ENCODE results near the gene MAD1L1.

The MAD1L1 gene

DNA sequence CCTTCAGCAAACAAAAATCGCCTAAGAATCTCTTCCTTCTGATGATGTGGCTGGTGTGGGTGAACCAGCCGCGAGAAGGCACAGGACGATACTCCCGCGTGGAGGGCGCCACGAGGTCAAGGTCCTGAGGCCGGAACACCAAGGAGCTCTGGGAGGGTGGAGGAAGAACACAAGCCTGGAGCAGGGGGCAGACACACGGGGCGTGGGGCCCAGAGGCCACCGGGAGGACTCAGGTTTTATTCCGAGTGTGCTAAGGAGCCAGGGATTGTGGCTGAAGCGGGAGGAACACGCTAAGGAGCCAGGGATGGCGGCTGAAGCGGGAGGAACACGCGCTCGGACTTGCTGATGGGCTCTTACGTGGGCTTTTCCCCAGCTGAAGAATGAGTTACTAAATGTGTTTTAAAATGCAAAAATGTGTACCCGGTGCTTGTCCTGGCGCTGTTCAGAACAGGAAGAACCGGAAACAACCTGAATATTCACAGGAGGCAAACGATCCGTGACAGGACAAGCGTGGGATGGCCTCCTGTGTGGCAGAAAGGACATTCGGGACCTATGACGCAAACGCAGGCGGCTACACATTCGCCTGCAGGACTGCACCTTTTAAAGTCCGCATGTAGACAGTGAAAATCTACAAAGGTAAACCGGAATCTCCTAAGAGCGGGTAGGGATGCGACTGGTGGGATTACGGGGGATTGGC is 64.0 kb downstream of the MAD1L1 start:
- TF ChIP-seq, protein P1, sequence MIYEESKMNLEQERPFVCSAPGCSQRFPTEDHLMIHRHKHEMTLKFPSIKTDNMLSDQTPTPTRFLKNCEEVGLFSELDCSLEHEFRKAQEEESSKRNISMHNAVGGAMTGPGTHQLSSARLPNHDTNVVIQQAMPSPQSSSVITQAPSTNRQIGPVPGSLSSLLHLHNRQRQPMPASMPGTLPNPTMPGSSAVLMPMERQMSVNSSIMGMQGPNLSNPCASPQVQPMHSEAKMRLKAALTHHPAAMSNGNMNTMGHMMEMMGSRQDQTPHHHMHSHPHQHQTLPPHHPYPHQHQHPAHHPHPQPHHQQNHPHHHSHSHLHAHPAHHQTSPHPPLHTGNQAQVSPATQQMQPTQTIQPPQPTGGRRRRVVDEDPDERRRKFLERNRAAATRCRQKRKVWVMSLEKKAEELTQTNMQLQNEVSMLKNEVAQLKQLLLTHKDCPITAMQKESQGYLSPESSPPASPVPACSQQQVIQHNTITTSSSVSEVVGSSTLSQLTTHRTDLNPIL (CRISPR knock-in tag; IDR thresholded peaks at IDR 0.05; ENCODE audit: low read depth), result no peak
- no peak for TF ChIP-seq TCF4 (CRISPR knock-in tag; IDR thresholded peaks at IDR 0.05; ENCODE audit: borderline replicate concordance)
- ATAC-seq, result no peak

DNA sequence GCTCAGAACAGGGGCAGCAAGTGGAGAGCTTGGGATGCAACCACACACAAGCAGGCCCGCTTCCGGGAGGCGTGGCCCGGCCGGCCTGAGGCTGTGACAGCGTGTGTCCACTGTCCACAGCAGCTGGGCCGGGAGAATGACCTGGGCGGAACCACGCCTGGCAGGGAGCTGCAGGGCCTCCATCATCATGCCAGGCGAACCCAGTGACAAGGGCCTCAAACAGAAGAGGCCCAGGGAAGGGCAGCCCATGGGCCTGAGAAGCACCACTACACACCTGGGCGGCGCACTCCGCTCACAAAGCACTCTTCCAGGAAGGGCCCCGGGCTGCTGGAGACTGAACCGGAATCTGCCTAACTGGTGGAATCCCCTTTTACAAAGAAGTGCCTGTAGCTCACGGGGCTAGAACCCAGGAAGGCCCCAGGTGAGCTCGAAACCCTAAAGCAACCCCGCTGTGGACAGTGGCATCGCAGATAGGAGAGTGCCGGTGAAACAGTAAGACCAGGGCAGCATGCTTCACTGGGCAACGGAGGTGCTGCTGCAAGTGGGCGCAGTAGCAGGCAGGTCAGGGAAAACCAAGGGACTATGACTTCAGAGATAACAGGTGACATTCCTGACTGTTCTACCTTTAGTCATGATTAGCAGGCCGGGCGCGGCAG is 66.0 kb downstream of the MAD1L1 start:
- TF ChIP-seq, protein P1 (CRISPR knock-in tag; IDR thresholded peaks at IDR 0.05; ENCODE audit: low read depth), result no peak
- TF ChIP-seq, protein P2, sequence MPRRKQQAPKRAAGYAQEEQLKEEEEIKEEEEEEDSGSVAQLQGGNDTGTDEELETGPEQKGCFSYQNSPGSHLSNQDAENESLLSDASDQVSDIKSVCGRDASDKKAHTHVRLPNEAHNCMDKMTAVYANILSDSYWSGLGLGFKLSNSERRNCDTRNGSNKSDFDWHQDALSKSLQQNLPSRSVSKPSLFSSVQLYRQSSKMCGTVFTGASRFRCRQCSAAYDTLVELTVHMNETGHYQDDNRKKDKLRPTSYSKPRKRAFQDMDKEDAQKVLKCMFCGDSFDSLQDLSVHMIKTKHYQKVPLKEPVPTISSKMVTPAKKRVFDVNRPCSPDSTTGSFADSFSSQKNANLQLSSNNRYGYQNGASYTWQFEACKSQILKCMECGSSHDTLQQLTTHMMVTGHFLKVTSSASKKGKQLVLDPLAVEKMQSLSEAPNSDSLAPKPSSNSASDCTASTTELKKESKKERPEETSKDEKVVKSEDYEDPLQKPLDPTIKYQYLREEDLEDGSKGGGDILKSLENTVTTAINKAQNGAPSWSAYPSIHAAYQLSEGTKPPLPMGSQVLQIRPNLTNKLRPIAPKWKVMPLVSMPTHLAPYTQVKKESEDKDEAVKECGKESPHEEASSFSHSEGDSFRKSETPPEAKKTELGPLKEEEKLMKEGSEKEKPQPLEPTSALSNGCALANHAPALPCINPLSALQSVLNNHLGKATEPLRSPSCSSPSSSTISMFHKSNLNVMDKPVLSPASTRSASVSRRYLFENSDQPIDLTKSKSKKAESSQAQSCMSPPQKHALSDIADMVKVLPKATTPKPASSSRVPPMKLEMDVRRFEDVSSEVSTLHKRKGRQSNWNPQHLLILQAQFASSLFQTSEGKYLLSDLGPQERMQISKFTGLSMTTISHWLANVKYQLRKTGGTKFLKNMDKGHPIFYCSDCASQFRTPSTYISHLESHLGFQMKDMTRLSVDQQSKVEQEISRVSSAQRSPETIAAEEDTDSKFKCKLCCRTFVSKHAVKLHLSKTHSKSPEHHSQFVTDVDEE (CRISPR knock-in tag; IDR thresholded peaks at IDR 0.05), result no peak
- TF ChIP-seq PPARA (CRISPR knock-in tag; IDR thresholded peaks at IDR 0.05; ENCODE audit: borderline replicate concordance) (no peak), OSR1 (CRISPR knock-in tag; IDR thresholded peaks at IDR 0.05) (no peak), ZFP30 (CRISPR knock-in tag; IDR thresholded peaks at IDR 0.05) (no peak), ISL1 (CRISPR knock-in tag; IDR thresholded peaks at IDR 0.05) (no peak), BACH2 (CRISPR knock-in tag; IDR thresholded peaks at IDR 0.05; ENCODE audit: borderline replicate concordance) (no peak), RARB (CRISPR knock-in tag; IDR thresholded peaks at IDR 0.05) (no peak), ZNF8 (CRISPR knock-in tag; IDR thresholded peaks at IDR 0.05) (no peak), TCF4 (CRISPR knock-in tag; IDR thresholded peaks at IDR 0.05; ENCODE audit: borderline replicate concordance) (no peak), ZNF565 (CRISPR knock-in tag; conservative IDR thresholded peaks at IDR 0.05; ENCODE audit: low read depth) (no peak), ARNTL (CRISPR knock-in tag; IDR thresholded peaks at IDR 0.05; ENCODE audit: borderline replicate concordance, low read depth) (no peak), CSDC2 (CRISPR knock-in tag; IDR thresholded peaks at IDR 0.05) (no peak), ZC3H10 (CRISPR knock-in tag; IDR thresholded peaks at IDR 0.05) (no peak), ZNF70 (CRISPR knock-in tag; IDR thresholded peaks at IDR 0.05) (no peak)
- TF ChIP-seq, protein P3, sequence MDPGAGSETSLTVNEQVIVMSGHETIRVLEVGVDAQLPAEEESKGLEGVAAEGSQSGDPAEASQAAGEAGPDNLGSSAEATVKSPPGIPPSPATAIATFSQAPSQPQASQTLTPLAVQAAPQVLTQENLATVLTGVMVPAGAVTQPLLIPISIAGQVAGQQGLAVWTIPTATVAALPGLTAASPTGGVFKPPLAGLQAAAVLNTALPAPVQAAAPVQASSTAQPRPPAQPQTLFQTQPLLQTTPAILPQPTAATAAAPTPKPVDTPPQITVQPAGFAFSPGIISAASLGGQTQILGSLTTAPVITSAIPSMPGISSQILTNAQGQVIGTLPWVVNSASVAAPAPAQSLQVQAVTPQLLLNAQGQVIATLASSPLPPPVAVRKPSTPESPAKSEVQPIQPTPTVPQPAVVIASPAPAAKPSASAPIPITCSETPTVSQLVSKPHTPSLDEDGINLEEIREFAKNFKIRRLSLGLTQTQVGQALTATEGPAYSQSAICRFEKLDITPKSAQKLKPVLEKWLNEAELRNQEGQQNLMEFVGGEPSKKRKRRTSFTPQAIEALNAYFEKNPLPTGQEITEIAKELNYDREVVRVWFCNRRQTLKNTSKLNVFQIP (CRISPR knock-in tag; IDR thresholded peaks at IDR 0.05; ENCODE audit: borderline replicate concordance, low read depth), result no peak
- TF ChIP-seq, protein P4, sequence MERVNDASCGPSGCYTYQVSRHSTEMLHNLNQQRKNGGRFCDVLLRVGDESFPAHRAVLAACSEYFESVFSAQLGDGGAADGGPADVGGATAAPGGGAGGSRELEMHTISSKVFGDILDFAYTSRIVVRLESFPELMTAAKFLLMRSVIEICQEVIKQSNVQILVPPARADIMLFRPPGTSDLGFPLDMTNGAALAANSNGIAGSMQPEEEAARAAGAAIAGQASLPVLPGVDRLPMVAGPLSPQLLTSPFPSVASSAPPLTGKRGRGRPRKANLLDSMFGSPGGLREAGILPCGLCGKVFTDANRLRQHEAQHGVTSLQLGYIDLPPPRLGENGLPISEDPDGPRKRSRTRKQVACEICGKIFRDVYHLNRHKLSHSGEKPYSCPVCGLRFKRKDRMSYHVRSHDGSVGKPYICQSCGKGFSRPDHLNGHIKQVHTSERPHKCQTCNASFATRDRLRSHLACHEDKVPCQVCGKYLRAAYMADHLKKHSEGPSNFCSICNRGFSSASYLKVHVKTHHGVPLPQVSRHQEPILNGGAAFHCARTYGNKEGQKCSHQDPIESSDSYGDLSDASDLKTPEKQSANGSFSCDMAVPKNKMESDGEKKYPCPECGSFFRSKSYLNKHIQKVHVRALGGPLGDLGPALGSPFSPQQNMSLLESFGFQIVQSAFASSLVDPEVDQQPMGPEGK (CRISPR knock-in tag; IDR thresholded peaks at IDR 0.05; ENCODE audit: borderline replicate concordance), result no peak
- TF ChIP-seq, protein P5, sequence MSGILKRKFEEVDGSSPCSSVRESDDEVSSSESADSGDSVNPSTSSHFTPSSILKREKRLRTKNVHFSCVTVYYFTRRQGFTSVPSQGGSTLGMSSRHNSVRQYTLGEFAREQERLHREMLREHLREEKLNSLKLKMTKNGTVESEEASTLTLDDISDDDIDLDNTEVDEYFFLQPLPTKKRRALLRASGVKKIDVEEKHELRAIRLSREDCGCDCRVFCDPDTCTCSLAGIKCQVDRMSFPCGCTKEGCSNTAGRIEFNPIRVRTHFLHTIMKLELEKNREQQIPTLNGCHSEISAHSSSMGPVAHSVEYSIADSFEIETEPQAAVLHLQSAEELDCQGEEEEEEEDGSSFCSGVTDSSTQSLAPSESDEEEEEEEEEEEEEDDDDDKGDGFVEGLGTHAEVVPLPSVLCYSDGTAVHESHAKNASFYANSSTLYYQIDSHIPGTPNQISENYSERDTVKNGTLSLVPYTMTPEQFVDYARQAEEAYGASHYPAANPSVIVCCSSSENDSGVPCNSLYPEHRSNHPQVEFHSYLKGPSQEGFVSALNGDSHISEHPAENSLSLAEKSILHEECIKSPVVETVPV (CRISPR knock-in tag; IDR thresholded peaks at IDR 0.05), result no peak
- no peak for ATAC-seq

Measured in SK-N-SH treated with all-trans-retinoic acid at 6 μM for 48 hours (cell line).